HG03342 (cell line): ENCODE measurements around the gene MACO1.
"Not testable (repeated sequence)": the region's sequence is repeated elsewhere in the genome, so short reads cannot be mapped to it uniquely, and the experiment has no call there.

Experiments used
- ATAC-seq: cut with Tn5 transposase; IDR thresholded peaks from one replicate; pipeline ENCODE4 v1.9.1; 2021; ENCODE audit warnings: mild to moderate bottlenecking, moderate library complexity; ENCODE audit not compliant: unreplicated experiment

Gene MACO1

DNA sequence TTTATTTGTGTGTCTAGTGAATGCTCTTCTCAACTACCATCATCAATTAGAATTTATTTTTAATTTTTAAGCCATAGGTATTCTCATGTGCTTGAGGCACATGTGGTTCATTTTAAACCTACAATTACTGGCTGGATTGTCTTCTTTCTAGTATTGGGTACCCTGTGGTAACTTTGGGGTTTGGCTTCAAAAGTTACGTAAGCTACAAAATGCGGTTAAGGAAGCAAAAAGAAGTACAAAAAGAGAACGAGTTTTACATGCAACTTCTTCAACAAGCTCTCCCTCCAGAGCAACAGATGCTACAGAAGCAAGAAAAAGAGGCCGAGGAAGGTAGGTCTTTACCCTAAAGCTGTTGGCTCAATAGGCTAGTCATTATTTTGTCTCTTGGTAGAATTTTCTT lies 25.8 kb downstream of the MACO1 start:
- ATAC-seq, result no peak

DNA sequence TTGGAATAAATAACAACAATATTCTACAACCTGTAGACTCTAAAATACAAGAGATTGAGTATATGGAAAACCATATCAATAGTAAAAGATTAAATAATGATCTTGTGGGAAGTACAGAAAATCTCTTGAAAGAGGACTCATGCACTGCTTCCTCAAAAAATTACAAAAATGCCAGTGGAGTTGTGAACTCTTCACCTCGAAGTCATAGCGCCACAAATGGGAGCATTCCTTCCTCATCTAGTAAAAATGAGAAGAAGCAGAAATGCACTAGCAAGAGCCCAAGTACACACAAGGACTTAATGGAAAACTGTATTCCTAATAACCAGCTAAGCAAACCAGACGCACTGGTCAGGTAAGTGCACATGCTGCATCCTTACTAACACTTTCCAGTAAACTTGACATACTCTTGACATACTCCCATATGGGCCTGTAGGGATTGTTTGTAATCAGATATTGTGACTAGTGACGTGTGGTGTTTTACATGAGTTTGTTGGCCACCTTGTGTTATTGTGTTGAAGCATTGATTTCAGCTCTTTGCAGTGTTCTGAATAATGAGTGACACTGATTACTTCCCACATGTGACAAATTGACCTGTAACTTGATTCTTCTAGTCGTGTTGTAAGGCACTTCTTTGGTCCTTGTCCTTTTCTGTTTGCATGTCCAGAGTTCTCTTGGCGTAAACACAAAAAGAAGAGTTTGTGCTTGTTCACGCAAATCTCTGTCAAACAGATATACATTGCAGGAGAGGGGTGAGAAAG lies 28.0 kb downstream of the MACO1 start:
- no peak for ATAC-seq

DNA sequence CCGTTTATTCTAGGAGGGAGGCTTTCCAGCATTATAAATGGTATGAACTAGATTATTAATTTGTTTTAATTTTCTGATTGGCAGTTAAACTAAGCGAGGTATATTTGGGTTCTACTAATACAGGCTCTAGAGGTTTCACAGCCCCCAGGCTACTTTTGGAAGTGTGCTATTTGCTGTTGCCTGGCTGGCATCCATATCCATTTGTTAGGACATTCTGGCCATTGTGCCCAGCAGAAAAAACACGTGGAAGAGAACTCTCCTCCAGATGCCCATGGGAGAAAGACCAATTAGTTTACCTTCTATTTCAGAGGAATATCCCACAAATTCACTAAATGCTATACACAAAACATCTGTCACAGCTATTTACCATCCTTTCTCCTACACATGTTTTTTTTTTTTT lies 29.3 kb downstream of the MACO1 start:
- no peak for ATAC-seq

DNA sequence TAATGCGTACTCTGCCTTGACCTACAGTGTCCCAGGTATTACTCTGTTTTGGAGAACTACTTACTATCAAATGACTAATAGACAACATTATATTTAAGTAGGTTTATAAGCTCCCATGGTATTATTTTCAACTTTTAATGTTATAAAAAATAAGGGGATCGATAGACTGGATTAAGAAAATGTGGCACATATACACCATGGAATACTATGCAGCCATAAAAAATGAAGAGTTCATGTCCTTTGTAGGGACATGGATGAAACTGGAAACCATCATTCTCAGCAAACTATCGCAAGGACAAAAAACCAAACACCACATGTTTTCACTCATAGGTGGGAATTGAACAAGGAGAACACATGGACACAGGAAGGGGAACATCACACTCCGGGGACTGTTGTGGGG lies 30.1 kb downstream of the MACO1 start:
- not testable (repeated sequence) for ATAC-seq

DNA sequence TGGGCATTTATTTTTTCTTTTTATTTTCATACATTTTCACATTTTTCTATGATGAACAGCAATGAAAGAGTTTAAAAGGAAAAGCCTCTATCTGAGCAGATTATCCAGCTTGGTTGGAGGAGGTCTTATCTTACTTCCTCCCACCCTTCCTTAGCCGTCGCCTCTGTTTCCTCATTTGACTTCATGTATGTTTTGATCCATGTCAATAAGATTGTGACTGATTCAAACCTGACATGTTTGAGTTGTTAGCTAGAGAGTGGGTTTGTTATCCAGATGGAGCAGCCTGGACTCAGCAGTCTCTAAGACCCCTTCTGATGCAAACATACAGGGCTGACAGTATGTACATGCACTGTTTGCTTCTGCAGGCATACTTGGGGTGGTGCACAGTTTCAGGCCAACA lies 31.2 kb downstream of the MACO1 start:
- no peak for ATAC-seq

DNA sequence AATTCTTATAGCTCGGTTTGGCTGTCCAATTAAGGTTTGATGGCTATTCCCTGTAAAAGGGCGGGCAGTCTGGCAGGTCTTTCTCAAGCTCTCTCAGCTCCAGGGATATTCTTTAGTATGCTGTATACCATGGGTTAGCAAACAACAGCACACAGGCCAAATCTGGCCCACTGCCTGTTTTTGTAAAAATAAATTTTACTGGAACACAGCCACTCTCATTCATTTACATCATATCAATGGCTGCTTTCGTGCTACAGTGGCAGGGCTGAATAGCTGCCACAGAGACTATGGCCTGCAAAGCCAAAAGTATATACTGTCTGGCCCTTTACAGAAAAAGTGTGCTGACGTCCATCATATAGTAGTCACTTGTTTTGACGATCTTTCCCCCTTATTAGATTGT lies 32.0 kb downstream of the MACO1 start:
- no peak for ATAC-seq

DNA sequence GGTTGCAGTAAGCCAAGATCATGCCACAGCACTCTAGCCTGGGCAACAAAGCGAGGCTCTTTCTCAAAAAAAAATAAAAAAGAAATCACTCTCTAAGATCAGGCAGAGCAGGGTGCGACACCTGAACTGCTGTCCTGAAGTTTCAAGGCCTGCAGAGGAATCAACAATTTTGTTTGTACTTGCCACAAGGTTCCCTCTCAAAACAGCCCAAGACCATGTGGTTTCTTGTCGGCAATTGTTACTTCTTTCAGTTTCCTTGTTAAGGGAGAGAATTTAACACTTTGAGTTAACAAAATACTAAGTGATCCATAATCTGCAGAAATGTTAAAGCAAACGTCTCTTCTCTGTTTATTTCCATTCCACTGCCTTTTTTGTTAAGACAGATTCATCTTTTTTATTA lies 36.5 kb downstream of the MACO1 start:
- ATAC-seq, result no peak

DNA sequence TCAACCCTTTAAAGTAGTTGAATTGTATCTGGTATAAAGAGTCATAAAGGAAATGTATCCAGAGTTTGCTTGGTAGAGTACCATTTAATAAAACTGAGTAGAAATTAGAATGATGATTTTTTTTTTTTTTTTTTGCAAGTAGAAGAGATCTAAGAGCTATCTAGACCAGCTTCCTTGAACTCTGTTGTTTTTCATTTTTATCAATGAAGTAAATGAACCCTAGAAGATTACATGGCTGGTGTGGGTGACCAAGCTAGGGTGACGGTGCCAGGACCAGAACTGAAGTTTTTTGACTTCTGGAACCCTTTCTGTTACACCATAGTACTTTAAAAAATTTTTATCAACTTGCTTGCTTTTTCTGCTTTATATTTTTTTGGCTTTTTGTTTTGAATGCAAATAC lies 36.9 kb downstream of the MACO1 start:
- no peak for ATAC-seq

DNA sequence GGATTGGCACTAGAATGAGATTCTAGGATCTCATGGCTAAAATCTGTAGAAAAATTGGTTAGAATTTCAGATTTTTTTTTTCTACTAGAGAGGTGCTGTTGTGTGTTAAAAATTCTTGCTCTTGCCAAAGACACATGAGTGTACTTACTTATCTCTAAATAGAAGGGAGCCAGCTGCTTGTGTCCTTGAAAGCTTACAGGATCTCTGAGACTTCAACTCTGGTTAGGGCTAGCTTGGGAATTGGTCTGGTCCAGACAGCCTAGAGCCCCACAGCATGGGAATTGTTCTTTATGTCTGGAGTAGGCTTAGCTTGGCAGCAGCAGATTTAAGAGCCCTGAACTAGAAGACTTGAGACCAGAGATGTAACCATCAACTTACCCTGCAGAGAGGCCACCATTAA lies 37.3 kb downstream of the MACO1 start:
- no peak for ATAC-seq

DNA sequence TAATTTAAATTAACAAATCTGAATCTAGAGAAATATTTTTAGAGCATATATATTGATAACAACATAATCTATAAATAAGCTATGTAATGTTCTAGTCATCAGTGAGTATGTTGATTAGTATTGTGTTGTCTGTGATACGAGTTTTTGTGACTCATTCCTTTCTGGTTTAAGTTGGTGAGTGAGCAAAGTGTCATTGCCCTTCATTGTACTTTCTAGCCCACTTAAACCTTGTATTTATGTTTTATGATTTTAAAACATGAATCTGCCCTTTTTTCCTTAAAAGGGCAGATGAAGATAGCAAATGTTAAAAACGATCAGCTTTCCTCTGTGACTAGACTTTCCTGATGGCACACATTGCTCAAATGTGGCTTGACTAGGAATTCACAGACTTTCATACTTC lies 38.5 kb downstream of the MACO1 start:
- no peak for ATAC-seq

DNA sequence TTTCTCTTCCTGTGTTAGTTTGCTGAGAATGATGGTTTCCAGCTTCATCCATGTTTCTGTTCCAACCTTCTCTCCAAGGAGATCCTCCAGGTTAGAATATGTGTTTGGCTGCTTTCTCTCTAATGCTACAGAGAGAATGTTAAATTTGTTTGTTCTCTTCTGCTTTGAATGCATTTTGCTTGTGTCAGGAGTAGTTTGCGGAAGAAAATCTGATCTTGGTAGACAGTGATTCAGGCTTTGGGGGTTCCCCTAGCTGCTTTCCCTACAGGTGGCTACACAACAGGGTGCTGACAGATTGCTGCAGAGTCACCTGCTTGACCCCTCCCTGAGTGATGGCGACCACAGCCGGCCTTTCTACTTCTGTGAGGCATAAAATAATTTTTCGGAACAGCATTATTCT lies 41.8 kb downstream of the MACO1 start:
- ATAC-seq, result no peak

DNA sequence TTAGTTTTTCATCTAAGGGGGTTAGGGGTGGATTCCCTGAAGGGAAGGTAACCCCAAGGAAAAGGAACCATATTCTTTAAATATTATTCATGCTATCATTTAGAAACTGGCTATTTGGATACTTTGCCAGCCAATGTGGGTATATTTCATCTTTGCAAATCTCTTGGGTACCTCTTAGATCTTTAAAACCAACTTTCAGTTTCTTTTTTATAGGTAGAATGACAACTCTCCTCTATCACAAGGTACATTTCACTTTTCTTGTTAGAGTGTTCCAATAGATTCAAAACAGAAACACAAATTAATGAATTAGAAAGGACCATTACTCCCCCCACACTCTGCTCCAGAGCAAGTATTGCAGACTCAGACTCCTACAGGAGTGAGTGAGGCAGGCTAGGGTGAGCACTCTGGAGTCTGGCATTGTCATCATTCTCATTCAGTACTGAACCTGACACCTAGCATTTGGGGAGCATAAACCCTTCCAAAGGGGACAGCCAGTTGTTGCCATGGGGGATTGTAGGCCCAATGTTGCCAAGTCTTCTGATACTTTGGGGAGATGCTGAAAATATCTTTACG lies 43.0 kb downstream of the MACO1 start:
- ATAC-seq, result no peak

DNA sequence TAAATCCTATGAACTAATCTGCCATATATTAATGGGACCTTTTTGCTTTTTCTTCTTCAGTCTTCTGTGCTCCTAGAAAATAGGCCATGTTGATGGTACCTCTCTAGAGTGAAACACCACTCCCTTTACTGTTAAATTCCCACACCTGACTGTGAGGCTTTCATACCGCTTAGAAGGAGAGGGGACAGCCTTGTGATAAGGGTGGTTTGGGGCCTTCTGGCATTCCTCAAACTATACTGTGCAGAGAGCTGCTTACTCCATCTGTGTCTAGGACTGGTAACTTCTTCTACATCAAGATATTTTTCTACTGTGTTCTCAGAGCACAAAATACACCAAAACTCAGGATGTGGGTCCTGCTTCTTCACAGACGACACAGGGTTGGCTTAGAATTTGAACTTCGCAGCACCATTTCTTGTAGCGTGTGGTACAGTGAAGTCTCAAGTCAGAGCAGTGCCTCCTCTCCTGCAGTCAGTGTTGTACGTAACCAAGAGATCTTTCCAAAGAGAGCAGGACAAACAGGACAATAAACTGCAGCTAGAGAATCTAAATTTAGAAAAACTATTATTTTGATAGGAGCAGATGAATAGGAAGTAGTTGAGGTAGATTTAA lies 43.8 kb downstream of the MACO1 start:
- ATAC-seq, result no peak

DNA sequence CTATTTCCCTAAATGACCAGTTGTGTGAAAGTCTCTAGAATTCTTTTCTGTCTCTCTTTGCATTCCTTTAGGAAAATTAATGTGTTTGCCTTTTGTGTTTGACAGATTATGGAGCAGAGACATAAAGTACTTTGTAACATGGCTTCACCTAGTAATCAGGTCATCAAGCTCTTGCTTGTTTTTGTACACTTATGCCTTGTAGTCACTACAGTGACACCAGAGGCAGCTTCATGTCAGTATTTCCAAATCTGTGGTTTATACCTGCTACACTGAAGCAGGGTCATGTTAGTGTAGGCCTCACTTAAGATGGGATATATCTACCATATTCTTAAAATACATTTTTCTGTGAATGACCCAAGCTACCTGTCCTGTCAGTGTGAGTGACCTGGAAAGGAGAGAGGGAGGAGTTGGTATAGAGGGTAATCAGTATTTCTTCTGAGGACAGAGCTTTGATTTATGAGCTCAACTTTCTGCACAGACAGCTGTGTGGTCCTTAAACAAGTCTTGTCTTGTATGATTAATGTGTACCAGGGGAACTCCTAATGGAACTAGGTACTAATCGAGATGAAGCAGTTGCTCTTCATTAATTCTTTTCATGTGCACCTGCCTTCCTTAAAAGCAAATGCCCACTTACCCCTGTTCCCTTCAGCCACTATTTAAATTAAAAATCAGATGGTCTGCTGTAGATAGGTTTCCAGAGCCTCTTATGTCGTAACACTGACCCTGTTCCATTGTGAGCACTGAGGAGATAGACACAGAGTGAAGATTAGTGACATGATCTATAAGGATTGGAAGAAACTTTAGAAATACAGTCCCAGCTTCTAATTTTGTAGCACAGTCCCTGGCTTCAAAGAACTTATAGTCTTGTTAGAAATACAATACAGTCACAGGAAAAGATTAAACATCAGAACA lies 45.7 kb downstream of the MACO1 start:
- no peak for ATAC-seq

DNA sequence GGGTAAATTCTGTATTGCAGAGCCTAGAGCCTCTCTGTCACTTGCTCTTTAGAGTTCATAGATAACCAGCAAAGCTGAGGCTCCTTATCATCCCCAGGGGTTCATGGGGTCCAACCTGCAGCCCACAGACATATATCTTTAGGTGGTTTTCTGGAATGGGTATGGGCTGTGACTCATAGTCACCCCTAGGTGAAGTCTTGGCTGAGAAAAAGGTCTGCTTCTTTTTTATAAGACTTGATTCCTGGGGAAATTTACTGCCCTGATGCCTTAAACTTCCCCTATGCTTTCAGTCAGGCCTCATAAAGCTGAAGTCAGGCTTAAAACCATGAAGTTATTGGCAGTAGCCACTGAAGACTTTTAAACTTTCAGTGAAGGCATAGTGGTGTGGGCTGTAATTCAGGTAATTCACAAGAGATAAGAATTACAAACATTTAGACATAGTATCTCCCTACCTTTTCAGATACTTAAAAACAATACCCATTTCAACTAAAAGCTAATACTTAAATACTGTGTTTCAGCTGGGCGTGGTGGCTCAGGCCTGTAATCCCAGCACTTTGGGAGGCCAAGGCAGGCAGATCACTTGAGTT lies 46.8 kb downstream of the MACO1 start:
- no peak for ATAC-seq

DNA sequence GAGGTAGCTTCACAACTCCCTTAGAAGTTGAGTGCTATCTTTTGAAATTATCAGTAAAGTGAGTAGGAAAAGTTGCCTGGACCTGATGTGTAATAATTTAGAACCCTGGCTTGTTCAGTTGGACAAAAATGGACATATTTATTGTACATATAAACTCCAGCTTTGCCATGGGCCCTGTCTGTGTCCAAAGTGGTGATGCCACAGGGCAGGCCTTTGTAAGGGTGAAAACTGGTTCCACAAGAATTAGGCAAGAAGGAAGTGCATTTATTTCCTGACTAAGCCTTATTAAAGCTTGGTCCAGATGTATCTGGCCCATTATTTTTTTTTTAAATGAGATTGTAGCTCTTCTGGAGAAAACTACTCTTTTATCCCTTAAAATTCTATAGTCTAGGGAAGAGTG lies 47.9 kb downstream of the MACO1 start:
- ATAC-seq, result no peak

DNA sequence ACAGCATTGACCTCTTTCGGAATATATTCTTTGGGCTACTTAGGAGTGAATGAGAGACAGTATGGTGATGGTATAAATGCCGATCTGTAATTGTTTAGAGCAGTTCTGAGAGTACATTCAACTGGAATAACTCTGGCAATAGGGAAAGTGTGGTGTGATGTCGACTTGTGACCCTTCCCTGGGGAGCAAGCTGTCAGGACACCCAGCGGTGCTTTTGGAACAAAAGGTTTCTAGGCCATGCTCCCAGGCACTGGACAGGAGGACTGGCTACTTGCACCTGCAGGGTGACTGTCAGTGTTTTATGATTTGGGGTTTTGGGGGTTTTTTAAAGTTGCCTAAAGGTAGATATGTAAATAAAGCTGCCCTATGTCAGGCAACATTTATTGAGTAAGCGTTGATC lies 50.9 kb downstream of the MACO1 start:
- ATAC-seq, result no peak

DNA sequence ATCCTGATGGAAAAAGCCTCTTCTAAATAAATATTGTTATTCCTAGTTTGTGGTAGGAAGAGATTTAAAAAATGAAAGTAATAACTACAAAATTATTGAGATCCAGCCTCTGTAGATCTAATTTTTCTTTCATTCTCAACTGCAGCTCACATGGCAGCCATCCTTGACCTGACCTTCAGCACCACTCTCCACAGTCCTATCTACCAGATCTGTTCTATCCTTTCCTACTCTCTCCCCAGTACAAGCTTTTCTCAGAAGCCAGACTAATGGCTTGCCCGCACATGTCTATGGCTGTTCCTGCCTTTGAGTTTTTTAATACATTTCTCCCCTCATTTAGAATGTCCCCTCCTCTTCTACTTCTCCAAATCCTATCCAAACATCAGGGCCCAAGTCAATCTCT lies 51.5 kb downstream of the MACO1 start:
- no peak for ATAC-seq

DNA sequence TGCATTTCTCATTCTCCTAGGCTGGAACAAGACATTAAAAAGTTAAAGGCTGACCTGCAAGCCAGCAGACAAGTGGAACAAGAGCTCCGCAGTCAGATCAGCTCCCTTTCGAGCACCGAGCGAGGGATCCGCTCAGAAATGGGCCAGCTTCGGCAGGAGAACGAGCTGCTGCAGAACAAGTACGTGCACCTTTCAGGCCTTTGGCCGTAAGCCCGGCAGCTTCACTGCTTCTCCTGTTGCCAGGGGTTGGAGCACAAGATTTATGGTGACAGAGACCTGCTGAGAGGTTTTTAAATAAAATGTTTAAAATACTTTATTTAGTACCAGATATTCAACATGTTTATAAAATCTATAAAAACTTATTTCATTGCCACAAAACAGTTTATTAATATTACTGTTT lies 53.4 kb downstream of the MACO1 start:
- no peak for ATAC-seq

DNA sequence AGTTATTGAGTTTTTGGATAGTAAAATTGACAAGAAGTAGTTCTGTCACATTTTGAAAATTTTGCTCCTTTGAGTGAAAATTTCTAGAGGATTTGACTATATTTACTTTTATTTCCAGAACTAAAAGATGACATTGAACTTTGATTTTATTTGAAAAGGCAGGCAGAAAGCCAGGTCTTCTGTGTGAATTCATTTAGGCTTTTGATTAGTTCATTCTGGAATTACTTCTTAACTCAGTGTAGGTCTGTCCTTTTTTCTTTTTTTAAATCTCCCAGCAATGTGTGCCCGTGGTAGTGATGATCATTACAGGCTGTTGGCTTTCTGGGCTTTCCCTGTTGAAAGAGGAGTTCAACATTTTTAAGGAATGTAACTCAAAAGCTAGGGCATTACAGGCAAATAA lies 53.8 kb downstream of the MACO1 start:
- no peak for ATAC-seq
